ENCODE measurements around the gene BIRC6.

Gene BIRC6

GRCh38 chr2:32372519-32373182 lies 15.8 kb downstream of the BIRC6 start:
- no peak for DNase-seq

- no peak for DNase-seq
Measured at GRCh38 chr2:32375228-32375892, 18.5 kb downstream of the BIRC6 start.

GRCh38 chr2:32376756-32377155 lies 19.9 kb downstream of the BIRC6 start:
- no peak for DNase-seq

- DNase-seq = no peak
Measured at GRCh38 chr2:32377928-32378327, 21.1 kb downstream of the BIRC6 start.

GRCh38 chr2:32379352-32379751 lies 22.5 kb downstream of the BIRC6 start:
- DNase-seq = no peak

- DNase-seq = no peak
Measured at GRCh38 chr2:32383858-32384257, 27.0 kb downstream of the BIRC6 start.

GRCh38 chr2:32384529-32384928 lies 27.7 kb downstream of the BIRC6 start:
- DNase-seq = no peak

- DNase-seq = no peak
Measured at GRCh38 chr2:32386739-32387138, 29.9 kb downstream of the BIRC6 start.

GRCh38 chr2:32399221-32399620 lies 42.4 kb downstream of the BIRC6 start:
- no peak for DNase-seq

GRCh38 chr2:32402091-32402490 lies 45.3 kb downstream of the BIRC6 start:
- DNase-seq = no peak

- no peak for DNase-seq
Measured at GRCh38 chr2:32403782-32404181, 47.0 kb downstream of the BIRC6 start.

- no peak for DNase-seq
Measured at GRCh38 chr2:32404691-32405090, 47.9 kb downstream of the BIRC6 start.

GRCh38 chr2:32416519-32416918 lies 59.7 kb downstream of the BIRC6 start:
- DNase-seq = no peak

- no peak for DNase-seq
Measured at GRCh38 chr2:32417659-32418058, 60.8 kb downstream of the BIRC6 start.

GRCh38 chr2:32418778-32419177 lies 62.0 kb downstream of the BIRC6 start:
- no peak for DNase-seq

GRCh38 chr2:32422133-32422532 lies 65.3 kb downstream of the BIRC6 start:
- no peak for DNase-seq

- no peak for DNase-seq
Measured at GRCh38 chr2:32423536-32423935, 66.7 kb downstream of the BIRC6 start.

- no peak for DNase-seq
Measured at GRCh38 chr2:32424739-32425138, 67.9 kb downstream of the BIRC6 start.

GRCh38 chr2:32425719-32426141 lies 68.9 kb downstream of the BIRC6 start:
- DNase-seq = no peak

GRCh38 chr2:32427672-32428610 lies 71.1 kb downstream of the BIRC6 start:
- no peak for DNase-seq

GRCh38 chr2:32430804-32431203 lies 74.0 kb downstream of the BIRC6 start:
- no peak for DNase-seq

- DNase-seq = no peak
Measured at GRCh38 chr2:32436150-32436549, 79.3 kb downstream of the BIRC6 start.
